Astrocyte (in vitro differentiated cells and primary cell): ENCODE data around the gene FGF12.

Source experiments
- EZH2 ChIP-seq: IDR thresholded peaks from 2 replicates; pipeline ENCODE4 v1.6.1; 2012; ENCODE audit warnings: mild to moderate bottlenecking, low read length, inconsistent platforms; ENCODE audit not compliant: insufficient read depth
- TF ChIP-seq, protein P1 (sequence below): IDR thresholded peaks from 2 replicates; pipeline ENCODE4 v1.5.1; 2011; ENCODE audit warnings: low read depth, mild to moderate bottlenecking, inconsistent platforms, low read length, moderate library complexity; ENCODE audit not compliant: insufficient read depth

DNA sequence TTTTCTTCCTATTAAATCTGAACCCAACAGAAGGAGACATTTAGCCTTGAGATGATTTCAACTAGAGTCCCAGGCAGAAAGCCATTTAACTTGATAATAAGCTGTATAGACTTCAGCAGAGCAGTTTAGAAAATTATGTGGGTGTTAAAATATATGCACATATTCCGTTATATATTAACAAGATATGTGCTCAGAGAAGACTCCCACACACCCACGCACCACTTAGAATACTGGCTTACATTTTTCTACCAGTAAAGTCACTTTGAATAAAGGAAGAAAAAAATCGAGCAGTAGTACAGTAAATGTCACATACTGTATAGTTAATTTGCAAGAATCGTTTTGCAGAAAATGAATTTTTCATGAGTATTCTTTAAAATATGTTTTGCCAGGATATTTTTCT lies 599.3 kb downstream of the FGF12 start:
- TF ChIP-seq, protein P1, sequence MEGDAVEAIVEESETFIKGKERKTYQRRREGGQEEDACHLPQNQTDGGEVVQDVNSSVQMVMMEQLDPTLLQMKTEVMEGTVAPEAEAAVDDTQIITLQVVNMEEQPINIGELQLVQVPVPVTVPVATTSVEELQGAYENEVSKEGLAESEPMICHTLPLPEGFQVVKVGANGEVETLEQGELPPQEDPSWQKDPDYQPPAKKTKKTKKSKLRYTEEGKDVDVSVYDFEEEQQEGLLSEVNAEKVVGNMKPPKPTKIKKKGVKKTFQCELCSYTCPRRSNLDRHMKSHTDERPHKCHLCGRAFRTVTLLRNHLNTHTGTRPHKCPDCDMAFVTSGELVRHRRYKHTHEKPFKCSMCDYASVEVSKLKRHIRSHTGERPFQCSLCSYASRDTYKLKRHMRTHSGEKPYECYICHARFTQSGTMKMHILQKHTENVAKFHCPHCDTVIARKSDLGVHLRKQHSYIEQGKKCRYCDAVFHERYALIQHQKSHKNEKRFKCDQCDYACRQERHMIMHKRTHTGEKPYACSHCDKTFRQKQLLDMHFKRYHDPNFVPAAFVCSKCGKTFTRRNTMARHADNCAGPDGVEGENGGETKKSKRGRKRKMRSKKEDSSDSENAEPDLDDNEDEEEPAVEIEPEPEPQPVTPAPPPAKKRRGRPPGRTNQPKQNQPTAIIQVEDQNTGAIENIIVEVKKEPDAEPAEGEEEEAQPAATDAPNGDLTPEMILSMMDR, result no peak
- TF ChIP-seq EZH2, result no peak
